Ovary (tissue), 9 donors: Measurements from ENCODE around the gene CRYBG1. TPM values are rescaled to one million over a fixed set of nuclear protein-coding genes. Genes with fewer than 3 reads are reported as not detected.

Experiments
- DNase-seq, 5 donors: peaks; one replicate each; pipeline ENCODE4 v3.0.0-alpha.2; 2019 to 2020
- H3K27ac ChIP-seq, 2 donors: fragments of 200-600 bp; one replicate each; pipeline versions ENCODE4 v1.5.1 to v1.8.0; 2019 to 2022
- H3K27me3 ChIP-seq: fragments of 200-600 bp; one replicate; pipeline ENCODE4 v1.8.0; 2022
- H3K36me3 ChIP-seq: fragments of 200-600 bp; sonication (generic); one replicate; pipeline ENCODE4 v1.5.1; 2019
- H3K4me1 ChIP-seq: one replicate; pipeline ENCODE4 v1.8.1; 2013; ENCODE audit warnings: mild to moderate bottlenecking, moderate library complexity; ENCODE audit not compliant: insufficient read depth
- H3K4me3 ChIP-seq: fragments of 200-600 bp; sonication (generic); one replicate; pipeline ENCODE4 v1.5.1; 2017
- H3K9me3 ChIP-seq, 2 donors: fragments of 200-600 bp in 1 of 2; sonication (generic) in 1 of 2; one replicate each; pipeline versions ENCODE4 v1.5.1 to v1.8.1; 2013 to 2019; ENCODE audit warnings: mild to moderate bottlenecking in 1 of 2, moderate library complexity in 1 of 2
- EP300 ChIP-seq: sonication (generic); formaldehyde crosslinking; IDR thresholded peaks from one replicate; pipeline ENCODE4 v1.6.1; 2017; ENCODE audit warnings: antibody characterized with exemption
- POLR2A ChIP-seq: fragments of 450-650 bp; IDR thresholded peaks from one replicate; pipeline ENCODE4 v1.6.1; 2017; ENCODE audit warnings: antibody characterized with exemption, mild to moderate bottlenecking, moderate library complexity
- WGBS, 3 donors: extraction: QIAGEN DNeasy Blood & Tissue Kit in 1 of 3; methylation state at CpG; one replicate each; pipeline versions ENCODE4 v1.1.5 to v1.1.7; 2013 to 2017; 5-methylcytosine and 5-hydroxymethylcytosine counted together
- intact Hi-C, 4 donors: fragments of 100-400 bp; cut with DNase I; formaldehyde crosslinking; loops; one replicate each; pipeline versions ENCODE4 v1.11.0 to v1.15.1; 2022 to 2023
- polyA plus RNA-seq, 2 donors: library from polyadenylated mRNA; stranded (reverse); fragments of 200-250 nt in 1 of 2; fragments of 350-450 nt in 1 of 2; fragmentation: Illumina TruSeq in 1 of 2; extraction: RNeasy Lipid Tissue Mini Kit (QIAGEN cat#74804) in 1 of 2; gene quantifications; one replicate each; pipeline ENCODE4 v1.2.3, GENCODE V29; 2013 to 2014
- total RNA-seq, 7 donors: library from RNA; depleted of rRNA in 2 of 7; stranded (reverse); fragments of >200 nt in 2 of 7; fragmentation: NEBNext Ultra II Directional in 3 of 7; extraction: Animal tissue kit (Norgen Biotek cat#: 25700) in 3 of 7; gene quantifications; one replicate each; pipeline versions ENCODE4 v1.1.0 to v1.2.4, GENCODE V29; 2016 to 2023
- TF ChIP-seq, protein P1 (sequence below), 3 donors: fragments of 450-650 bp in 2 of 3; fragments of 200-600 bp in 1 of 3; IDR thresholded peaks; one replicate each; pipeline versions ENCODE4 v1.5.1 to v1.8.0; 2016 to 2022; ENCODE audit warnings: antibody characterized with exemption in 3 of 3, mild to moderate bottlenecking in 1 of 3
- donor health status: DM: no; HTN: no; CAD: no; lungs with moderate emphysema.
- donor health status: DM: no; HTN: no; CAD: no.
- donor health status: Bipolar disorder and iron deficiency.
- donor health status: DM: yes; HTN: yes; CAD: no.
- donor health status: DM: no; HTN: no; CAD: no.
- donor health status: DM: yes; HTN: yes; CAD: no.

The CRYBG1 gene
- total and polyA plus RNA-seq, 9 donors = 1.5 to 7.4 (median 3.8) TPM

GRCh38 chr6:106614592-106615257, 254.2 kb downstream of the CRYBG1 start:
- WGBS, 3 donors = 67 to 71% (median 71%) methylated on average over 3 of the region's 3 CpGs
- H3K4me1 ChIP-seq = no peaks in the 10 kb centered on the region
- no peaks in the 10 kb centered on the region for H3K27me3 ChIP-seq
- no peaks in the 10 kb centered on the region for H3K9me3 ChIP-seq
- intact Hi-C loops = no loop called here
- H3K36me3 ChIP-seq = no peaks in the 10 kb centered on the region
- no peak overlapping the region for H3K4me3 ChIP-seq
- TF ChIP-seq POLR2A = no peak
- TF ChIP-seq, protein P1, sequence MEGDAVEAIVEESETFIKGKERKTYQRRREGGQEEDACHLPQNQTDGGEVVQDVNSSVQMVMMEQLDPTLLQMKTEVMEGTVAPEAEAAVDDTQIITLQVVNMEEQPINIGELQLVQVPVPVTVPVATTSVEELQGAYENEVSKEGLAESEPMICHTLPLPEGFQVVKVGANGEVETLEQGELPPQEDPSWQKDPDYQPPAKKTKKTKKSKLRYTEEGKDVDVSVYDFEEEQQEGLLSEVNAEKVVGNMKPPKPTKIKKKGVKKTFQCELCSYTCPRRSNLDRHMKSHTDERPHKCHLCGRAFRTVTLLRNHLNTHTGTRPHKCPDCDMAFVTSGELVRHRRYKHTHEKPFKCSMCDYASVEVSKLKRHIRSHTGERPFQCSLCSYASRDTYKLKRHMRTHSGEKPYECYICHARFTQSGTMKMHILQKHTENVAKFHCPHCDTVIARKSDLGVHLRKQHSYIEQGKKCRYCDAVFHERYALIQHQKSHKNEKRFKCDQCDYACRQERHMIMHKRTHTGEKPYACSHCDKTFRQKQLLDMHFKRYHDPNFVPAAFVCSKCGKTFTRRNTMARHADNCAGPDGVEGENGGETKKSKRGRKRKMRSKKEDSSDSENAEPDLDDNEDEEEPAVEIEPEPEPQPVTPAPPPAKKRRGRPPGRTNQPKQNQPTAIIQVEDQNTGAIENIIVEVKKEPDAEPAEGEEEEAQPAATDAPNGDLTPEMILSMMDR (IDR thresholded peaks at IDR 0.05) = no peak
- no peak for TF ChIP-seq EP300
- DNase-seq = no peak
- H3K27ac ChIP-seq = no peak overlapping the region

DNA sequence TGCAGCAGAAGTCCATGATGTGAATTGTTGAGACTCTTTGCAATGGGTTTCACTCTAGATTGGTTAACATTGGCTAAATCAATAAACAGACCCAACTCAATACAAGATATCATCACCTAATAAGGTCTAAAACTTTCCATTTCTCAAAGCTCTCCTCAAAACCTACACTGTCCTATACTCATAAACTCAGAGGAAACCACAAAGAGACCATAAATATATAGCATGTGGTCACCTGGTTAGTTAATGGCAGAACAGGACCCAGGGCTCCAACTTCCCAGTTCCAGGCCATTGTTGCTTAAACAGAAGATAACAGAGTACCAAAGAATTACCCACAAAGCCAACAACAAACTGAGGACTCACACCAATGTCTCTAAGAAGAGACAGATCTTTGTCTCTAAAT, 256.8 kb downstream of the CRYBG1 start:
- H3K27ac ChIP-seq = no peak overlapping the region
- no peaks in the 10 kb centered on the region for H3K4me1 ChIP-seq
- intact Hi-C loops = no loop called here
- H3K27me3 ChIP-seq = no peaks in the 10 kb centered on the region
- no peak for TF ChIP-seq POLR2A
- TF ChIP-seq, protein P1 (IDR thresholded peaks at IDR 0.05) = no peak
- TF ChIP-seq EP300 = no peak
- no peaks in the 10 kb centered on the region for H3K9me3 ChIP-seq
- H3K36me3 ChIP-seq = no peaks in the 10 kb centered on the region
- no peak overlapping the region for H3K4me3 ChIP-seq
- DNase-seq = no peak

DNA sequence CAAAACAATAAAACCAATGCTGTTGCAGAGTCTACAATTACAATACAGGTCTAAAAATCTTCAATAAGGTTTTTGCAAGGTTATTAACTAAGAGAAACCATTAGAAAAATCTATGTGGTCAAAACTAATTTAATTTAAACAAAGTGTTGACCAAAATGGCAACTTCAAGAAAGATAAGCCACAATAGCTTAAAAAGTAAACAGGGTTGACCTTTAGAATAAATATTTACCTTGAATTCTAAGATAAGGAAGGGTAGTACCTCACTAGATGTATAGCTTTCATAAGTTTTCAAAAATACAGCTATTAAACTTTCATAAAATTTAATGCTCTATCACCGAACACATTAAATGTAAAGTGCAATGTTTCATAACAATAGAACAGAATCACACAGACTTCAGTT, 257.3 kb downstream of the CRYBG1 start:
- Histone ChIP-seq H3K4me1 (no peaks in the 10 kb centered on the region), H3K27me3 (no peaks in the 10 kb centered on the region), H3K27ac (no peak overlapping the region), H3K9me3 (no peaks in the 10 kb centered on the region), H3K36me3 (no peaks in the 10 kb centered on the region), H3K4me3 (no peak overlapping the region)
- intact Hi-C loops = no loop called here
- TF ChIP-seq EP300 = no peak
- no peak for TF ChIP-seq POLR2A
- TF ChIP-seq, protein P1 (IDR thresholded peaks at IDR 0.05) = no peak
- 79 to 95% (median 84%) methylated on average over 1 of the region's 1 CpG for WGBS, 3 donors
- DNase-seq = no peak

GRCh38 chr6:106618324-106618723, 257.8 kb downstream of the CRYBG1 start:
- Histone ChIP-seq H3K9me3 (no peaks in the 10 kb centered on the region), H3K27me3 (no peaks in the 10 kb centered on the region), H3K36me3 (no peaks in the 10 kb centered on the region), H3K27ac (no peak overlapping the region), H3K4me1 (no peaks in the 10 kb centered on the region), H3K4me3 (no peak overlapping the region)
- intact Hi-C loops = no loop called here
- 75 to 78% (median 76%) methylated on average over 3 of the region's 3 CpGs for WGBS, 3 donors
- no peak for TF ChIP-seq EP300
- no peak for DNase-seq

- 88% methylated on average over 1 of the region's 1 CpG for WGBS, 3 donors
- no peaks in the 10 kb centered on the region for H3K27me3 ChIP-seq
- no peaks in the 10 kb centered on the region for H3K9me3 ChIP-seq
- TF ChIP-seq POLR2A = no peak
- TF ChIP-seq, protein P1 (IDR thresholded peaks at IDR 0.05) = no peak
- TF ChIP-seq EP300 = no peak
- H3K4me3 ChIP-seq = no peak overlapping the region
- intact Hi-C loops = no loop called here
- H3K36me3 ChIP-seq = no peaks in the 10 kb centered on the region
- H3K4me1 ChIP-seq = no peaks in the 10 kb centered on the region
- DNase-seq = no peak
- H3K27ac ChIP-seq = no peak overlapping the region
Measured at GRCh38 chr6:106619223-106619622, 258.7 kb downstream of the CRYBG1 start.
